Vagina (tissue), 2 donors: ENCODE results near the gene PDE4D. TPM values are rescaled to one million over a fixed set of nuclear protein-coding genes. Genes with fewer than 3 reads are reported as not detected.

Experiments
- DNase-seq, 2 donors: peaks; one replicate each; pipeline ENCODE4 v3.0.0-alpha.2; 2017; ENCODE audit errors: extremely low spot score in 2 of 2
- H3K27ac ChIP-seq: fragments of 200-600 bp; sonication (generic); one replicate; pipeline ENCODE4 v1.5.1; 2019
- H3K27me3 ChIP-seq: fragments of 200-600 bp; sonication (generic); one replicate; pipeline ENCODE4 v1.5.1; 2019
- H3K36me3 ChIP-seq, 2 donors: fragments of 200-600 bp; sonication (generic); one replicate each; pipeline ENCODE4 v1.5.1; 2017 to 2019
- H3K4me1 ChIP-seq: fragments of 200-600 bp; sonication (generic); one replicate; pipeline ENCODE4 v1.5.1; 2019
- H3K4me3 ChIP-seq, 2 donors: fragments of 200-600 bp; sonication (generic); 1 replicate in 1 of 2; 2 replicates in 1 of 2; pipeline ENCODE4 v1.5.1; 2016 to 2019
- H3K9me3 ChIP-seq: fragments of 200-600 bp; sonication (generic); one replicate; pipeline ENCODE4 v1.5.1; 2019
- POLR2A ChIP-seq, 2 donors: fragments of 450-650 bp; IDR thresholded peaks; one replicate each; pipeline ENCODE4 v1.6.1; 2017; ENCODE audit warnings: antibody characterized with exemption in 2 of 2, mild to moderate bottlenecking in 2 of 2, moderate library complexity in 2 of 2
- POLR2AphosphoS5 ChIP-seq, 2 donors: sonication (generic); formaldehyde crosslinking; IDR thresholded peaks; one replicate each; pipeline ENCODE4 v1.9.0; 2017; ENCODE audit warnings: antibody characterized with exemption in 2 of 2, mild to moderate bottlenecking in 2 of 2, low read depth in 1 of 2; ENCODE audit not compliant: insufficient read depth in 1 of 2
- intact Hi-C: fragments of 100-400 bp; cut with DNase I; formaldehyde crosslinking; loops from one replicate; pipeline ENCODE4 v1.15.1; 2023
- total RNA-seq: library from RNA; depleted of rRNA; stranded (reverse); fragments of >200 nt; gene quantifications from one replicate; pipeline ENCODE4 v1.2.3, GENCODE V29; 2016
- TF ChIP-seq, protein P1 (sequence below), 3 experiments: fragments of 450-650 bp in 2 of 3; fragments of 200-600 bp in 1 of 3; sonication (generic) in 1 of 3; IDR thresholded peaks; one replicate each; pipeline ENCODE4 v1.5.1; 2017 to 2019; ENCODE audit warnings: antibody characterized with exemption in 3 of 3, mild to moderate bottlenecking in 2 of 3, moderate library complexity in 2 of 3

PDE4D gene
- total RNA-seq, 1 donor from 2014 or later = 86.9 TPM

DNA sequence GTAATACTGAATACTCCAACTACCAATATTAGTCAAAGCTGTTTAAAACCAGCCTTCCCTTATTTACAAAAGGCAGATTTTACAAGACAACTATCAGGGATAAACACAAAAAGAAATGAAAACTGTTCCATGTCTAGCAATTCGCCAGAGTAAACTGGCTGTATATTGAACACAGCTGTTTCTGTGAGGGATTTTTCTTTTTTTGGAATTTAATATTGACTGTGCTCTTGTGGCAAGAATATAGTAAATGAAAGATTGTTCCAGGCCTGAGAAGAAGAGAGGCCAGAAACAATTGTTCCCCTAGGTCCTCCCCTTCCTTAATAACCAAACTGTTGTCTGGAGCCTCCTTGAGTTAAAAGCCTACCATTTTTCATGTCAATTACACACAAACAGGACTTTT lies 188.6 kb downstream of the PDE4D start:
- Histone ChIP-seq H3K27ac (no peak overlapping the region), H3K4me3 (no peak overlapping the region), H3K36me3 (no peaks in the 10 kb centered on the region), H3K9me3 (no peaks in the 10 kb centered on the region), H3K27me3 (no peaks in the 10 kb centered on the region), H3K4me1 (no peaks in the 10 kb centered on the region)
- intact Hi-C loops = no loop called here
- TF ChIP-seq, protein P1, sequence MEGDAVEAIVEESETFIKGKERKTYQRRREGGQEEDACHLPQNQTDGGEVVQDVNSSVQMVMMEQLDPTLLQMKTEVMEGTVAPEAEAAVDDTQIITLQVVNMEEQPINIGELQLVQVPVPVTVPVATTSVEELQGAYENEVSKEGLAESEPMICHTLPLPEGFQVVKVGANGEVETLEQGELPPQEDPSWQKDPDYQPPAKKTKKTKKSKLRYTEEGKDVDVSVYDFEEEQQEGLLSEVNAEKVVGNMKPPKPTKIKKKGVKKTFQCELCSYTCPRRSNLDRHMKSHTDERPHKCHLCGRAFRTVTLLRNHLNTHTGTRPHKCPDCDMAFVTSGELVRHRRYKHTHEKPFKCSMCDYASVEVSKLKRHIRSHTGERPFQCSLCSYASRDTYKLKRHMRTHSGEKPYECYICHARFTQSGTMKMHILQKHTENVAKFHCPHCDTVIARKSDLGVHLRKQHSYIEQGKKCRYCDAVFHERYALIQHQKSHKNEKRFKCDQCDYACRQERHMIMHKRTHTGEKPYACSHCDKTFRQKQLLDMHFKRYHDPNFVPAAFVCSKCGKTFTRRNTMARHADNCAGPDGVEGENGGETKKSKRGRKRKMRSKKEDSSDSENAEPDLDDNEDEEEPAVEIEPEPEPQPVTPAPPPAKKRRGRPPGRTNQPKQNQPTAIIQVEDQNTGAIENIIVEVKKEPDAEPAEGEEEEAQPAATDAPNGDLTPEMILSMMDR (IDR thresholded peaks at IDR 0.05) = no peak
- TF ChIP-seq POLR2A (IDR thresholded peaks at IDR 0.05) = no peak
- TF ChIP-seq POLR2AphosphoS5 (IDR thresholded peaks at IDR 0.05; ENCODE audit: insufficient read depth in 1 of 2, low read depth in 1 of 2) = no peak
- no peak for DNase-seq

DNA sequence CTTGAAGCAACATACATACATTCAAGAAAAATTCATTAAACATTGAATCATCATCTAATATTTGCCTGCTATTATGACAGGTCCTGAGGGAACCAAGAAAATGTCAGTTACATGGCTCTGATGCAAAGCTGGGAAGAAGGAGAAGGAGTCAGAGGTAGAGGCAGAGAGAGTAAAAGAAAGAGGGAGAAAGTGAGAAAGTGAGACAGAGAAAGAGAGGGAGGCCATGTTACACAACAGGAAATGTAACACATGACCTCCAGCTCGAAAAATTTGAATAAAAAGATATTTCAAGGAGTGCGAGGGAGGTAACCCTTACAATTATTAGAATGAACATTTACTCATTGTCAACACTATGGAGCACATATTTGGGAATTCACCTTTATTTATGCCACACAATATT lies 189.7 kb downstream of the PDE4D start:
- no peaks in the 10 kb centered on the region for H3K9me3 ChIP-seq
- no peak overlapping the region for H3K27ac ChIP-seq
- no peak for DNase-seq
- no peak overlapping the region for H3K4me3 ChIP-seq
- intact Hi-C loops = no loop called here
- H3K36me3 ChIP-seq = no peaks in the 10 kb centered on the region
- TF ChIP-seq, protein P1 (IDR thresholded peaks at IDR 0.05) = no peak
- TF ChIP-seq POLR2AphosphoS5 (IDR thresholded peaks at IDR 0.05; ENCODE audit: insufficient read depth in 1 of 2, low read depth in 1 of 2) (no peak), POLR2A (IDR thresholded peaks at IDR 0.05) (no peak)
- H3K27me3 ChIP-seq = no peaks in the 10 kb centered on the region
- H3K4me1 ChIP-seq = no peaks in the 10 kb centered on the region

DNA sequence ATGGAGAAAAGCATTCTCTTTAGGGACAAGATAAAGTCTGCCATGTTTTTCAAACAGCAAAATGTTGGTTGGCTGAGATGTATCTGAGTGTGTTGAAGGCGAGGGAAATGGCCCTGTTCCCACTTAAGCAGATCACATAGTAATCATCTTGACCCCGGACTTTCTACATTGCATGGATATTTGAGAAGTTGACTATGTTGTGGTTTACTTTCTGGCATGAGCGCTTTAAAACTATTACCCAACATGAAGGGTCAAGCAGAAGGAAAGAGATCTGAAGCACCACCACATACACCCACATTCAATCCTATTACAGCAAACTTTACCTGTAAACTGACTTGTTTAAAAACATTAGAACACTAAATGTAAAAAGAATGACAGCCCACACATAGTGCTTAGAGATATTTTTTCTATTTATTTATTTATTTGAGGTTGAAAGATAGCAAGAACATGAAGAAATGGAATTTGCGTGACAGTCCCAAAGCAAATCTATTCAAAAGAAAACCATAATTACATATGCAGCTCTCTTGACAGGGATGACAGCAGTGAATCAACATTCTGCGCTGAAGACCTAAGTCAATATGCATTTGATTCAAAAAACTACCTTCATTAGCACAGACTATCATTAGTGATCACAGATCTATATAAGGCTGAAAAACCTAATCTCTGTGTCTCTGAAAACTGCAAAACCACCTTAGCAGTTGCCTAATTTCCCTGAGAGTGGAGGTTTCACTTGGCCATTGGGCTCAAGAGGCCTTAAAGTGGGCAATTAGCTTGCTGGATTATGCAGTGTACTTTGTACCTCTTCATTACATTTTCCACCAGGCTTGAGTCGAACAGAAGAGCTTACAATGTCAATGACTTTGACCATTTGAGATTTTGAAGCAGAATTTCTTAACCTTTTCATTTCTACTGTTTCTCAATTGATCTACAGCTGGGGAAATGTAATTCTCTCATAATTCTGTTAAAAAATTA lies 195.0 kb downstream of the PDE4D start:
- Histone ChIP-seq H3K27me3 (no peaks in the 10 kb centered on the region), H3K4me3 (no peak overlapping the region), H3K4me1 (no peaks in the 10 kb centered on the region), H3K27ac (no peak overlapping the region), H3K36me3 (no peaks in the 10 kb centered on the region), H3K9me3 (no peaks in the 10 kb centered on the region)
- TF ChIP-seq, protein P1 (IDR thresholded peaks at IDR 0.05) = no peak
- intact Hi-C loops = no loop called here
- DNase-seq = no peak

DNA sequence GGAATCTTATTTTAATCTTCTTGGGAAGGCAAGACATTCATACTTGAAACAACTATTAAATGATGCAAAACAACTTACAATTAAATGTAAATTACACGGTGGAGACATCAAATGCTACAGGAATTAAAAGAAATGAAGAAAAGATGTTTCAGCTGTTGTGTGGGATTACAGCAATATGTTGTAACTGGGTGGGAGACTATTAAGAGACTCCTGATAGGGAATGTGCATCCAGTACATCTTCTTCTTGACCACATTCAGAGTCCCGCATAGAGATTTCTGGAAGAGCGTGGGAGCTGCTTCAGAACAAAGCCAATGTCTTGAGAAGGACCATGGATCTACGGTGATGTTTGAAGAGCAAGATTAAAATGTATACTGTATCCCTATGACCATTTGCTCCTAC lies 199.1 kb downstream of the PDE4D start:
- TF ChIP-seq POLR2A (IDR thresholded peaks at IDR 0.05) = no peak
- H3K36me3 ChIP-seq = no peaks in the 10 kb centered on the region
- DNase-seq = no peak
- H3K4me3 ChIP-seq = no peak overlapping the region
- no peaks in the 10 kb centered on the region for H3K27me3 ChIP-seq
- no peaks in the 10 kb centered on the region for H3K4me1 ChIP-seq
- intact Hi-C loops = no loop called here
- H3K27ac ChIP-seq = no peak overlapping the region
- H3K9me3 ChIP-seq = no peaks in the 10 kb centered on the region

DNA sequence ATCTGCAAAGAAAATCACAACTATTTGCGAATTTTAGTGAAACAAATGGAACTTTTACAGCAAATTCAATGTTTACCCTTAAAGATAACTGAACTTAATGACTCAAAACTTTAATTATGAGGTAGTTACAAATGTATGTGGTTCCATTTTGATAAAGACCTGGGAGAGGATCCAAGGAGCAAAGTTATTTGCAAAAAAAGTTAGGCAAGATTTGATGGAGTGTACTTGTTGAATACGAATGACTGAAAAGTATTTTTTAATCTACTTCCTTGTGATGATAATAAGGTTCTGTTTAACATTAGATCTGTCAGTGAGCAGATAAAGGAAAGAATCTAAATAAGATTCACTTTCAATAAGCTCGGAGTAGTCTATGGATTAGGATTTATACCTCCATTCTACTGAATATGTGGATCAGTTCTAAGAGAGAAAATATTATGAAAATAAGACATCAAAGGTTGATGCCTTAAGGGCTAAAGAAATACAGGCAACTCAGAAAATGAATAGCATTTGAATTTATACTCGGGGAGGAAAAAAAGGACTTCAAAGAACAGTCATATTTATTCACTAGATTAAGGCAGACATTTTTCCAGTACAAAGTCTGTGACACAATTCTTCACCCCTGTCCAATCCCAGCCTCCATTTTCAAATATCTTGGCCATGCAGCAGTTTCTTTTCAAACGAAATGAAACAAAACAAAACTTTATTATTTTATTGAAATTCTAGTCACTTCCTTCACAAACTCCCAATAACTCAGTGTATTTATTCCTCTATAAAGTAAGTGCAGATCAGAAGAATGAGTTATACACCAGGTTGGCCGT lies 199.8 kb downstream of the PDE4D start:
- Histone ChIP-seq H3K9me3 (no peaks in the 10 kb centered on the region), H3K27ac (no peak overlapping the region), H3K4me3 (no peak overlapping the region)

More for the DNA sequence above, 199.8 kb downstream of the PDE4D start:
- DNase-seq = no peak
- H3K27me3 ChIP-seq = no peaks in the 10 kb centered on the region
- no peaks in the 10 kb centered on the region for H3K36me3 ChIP-seq
- intact Hi-C loops = no loop called here
- no peaks in the 10 kb centered on the region for H3K4me1 ChIP-seq
- TF ChIP-seq POLR2A (IDR thresholded peaks at IDR 0.05) (no peak), POLR2AphosphoS5 (IDR thresholded peaks at IDR 0.05; ENCODE audit: insufficient read depth in 1 of 2, low read depth in 1 of 2) (no peak)
- TF ChIP-seq, protein P1 (IDR thresholded peaks at IDR 0.05) = no peak
